Measurements from ENCODE around the gene LRIG3.

GRCh38 chr12:58847901-58848600 is 72.3 kb downstream of the LRIG3 start:
- no peak for TF ChIP-seq CTCF (IDR thresholded peaks at IDR 0.05)
- TF ChIP-seq POLR2A (IDR thresholded peaks at IDR 0.05): no peak

All from prostate gland (tissue), 2 donors.